Neural cell (in vitro differentiated cells): ENCODE results near the gene HLA-DPA1. TPM values are rescaled to one million over a fixed set of nuclear protein-coding genes. Genes with fewer than 3 reads are reported as not detected.

Source experiments
- H2AFZ ChIP-seq: fragments of 200-600, 300-800 bp; sonication (generic), shearing (Covaris generic); 2 replicates; pipeline ENCODE4 v1.6.0; 2014; ENCODE audit warnings: low read depth, mild to moderate bottlenecking, antibody characterized with exemption, low read length, moderate library complexity
- H3F3A ChIP-seq: fragments of 200-600 bp; shearing (Covaris generic); 2 replicates; pipeline ENCODE4 v1.6.1; 2016; ENCODE audit warnings: mild to moderate bottlenecking, moderate library complexity, mixed read lengths, antibody characterized with exemption, low read length; ENCODE audit not compliant: insufficient read depth, poor library complexity, severe bottlenecking
- H3K27ac ChIP-seq: fragments of 200-600, 300-800 bp; sonication (generic), shearing (Covaris generic); 2 replicates; pipeline ENCODE4 v1.5.1; 2014; ENCODE audit warnings: mild to moderate bottlenecking, low read length, moderate library complexity
- H3K27me3 ChIP-seq: fragments of 300-800, 200-600 bp; sonication (generic), shearing (Covaris generic); 2 replicates; pipeline ENCODE4 v1.6.0; 2014; ENCODE audit warnings: mild to moderate bottlenecking, low read depth, low read length, moderate library complexity; ENCODE audit not compliant: insufficient read depth
- H3K36me3 ChIP-seq: fragments of 300-800, 200-600 bp; sonication (generic), shearing (Covaris generic); 2 replicates; pipeline ENCODE4 v1.5.1; 2014; ENCODE audit warnings: mild to moderate bottlenecking, antibody characterized with exemption, low read length, moderate library complexity; ENCODE audit not compliant: insufficient read depth
- H3K4me2 ChIP-seq: fragments of 300-800, 200-600 bp; sonication (generic), shearing (Covaris generic); 2 replicates; pipeline ENCODE4 v1.6.0; 2014; ENCODE audit warnings: mild to moderate bottlenecking, low read length
- H3K4me3 ChIP-seq: fragments of 300-800, 200-600 bp; sonication (generic), shearing (Covaris generic); 2 replicates; pipeline ENCODE4 v1.5.1; 2014; ENCODE audit warnings: mild to moderate bottlenecking, low read length, moderate library complexity
- H3K79me2 ChIP-seq: fragments of 200-600 bp; shearing (Covaris generic); replicated peaks from 2 replicates; pipeline ENCODE4 v1.6.0; 2014; ENCODE audit warnings: mild to moderate bottlenecking, low read length, moderate library complexity; ENCODE audit not compliant: insufficient read depth
- H3K9ac ChIP-seq: fragments of 300-800, 200-600 bp; sonication (generic), shearing (Covaris generic); 2 replicates; pipeline ENCODE4 v1.6.1; 2016; ENCODE audit warnings: mild to moderate bottlenecking, low read length, mixed read lengths
- H3K9me2 ChIP-seq: fragments of 200-600 bp; shearing (Covaris generic); 2 replicates; pipeline ENCODE4 v1.6.1; 2016; ENCODE audit warnings: mild to moderate bottlenecking, low read length, mixed read lengths; ENCODE audit not compliant: insufficient read depth
- H3K9me3 ChIP-seq: fragments of 200-600, 300-800 bp; sonication (generic), shearing (Covaris generic); 2 replicates; pipeline ENCODE4 v1.6.1; 2016; ENCODE audit warnings: mild to moderate bottlenecking, mixed run types, low read length, moderate library complexity, mixed read lengths
- H4K20me1 ChIP-seq: fragments of 200-600 bp; shearing (Covaris generic); 2 replicates; pipeline ENCODE4 v1.6.1; 2016; ENCODE audit warnings: mild to moderate bottlenecking, mixed run types; ENCODE audit not compliant: insufficient read depth
- CTCF ChIP-seq: fragments of 450-650 bp; IDR thresholded peaks from 2 replicates; pipeline ENCODE4 v1.5.1; 2014; ENCODE audit warnings: antibody characterized with exemption, mild to moderate bottlenecking, moderate library complexity; ENCODE audit not compliant: poor library complexity, severe bottlenecking
- EP300 ChIP-seq: fragments of 450-650 bp; conservative IDR thresholded peaks from 2 replicates; pipeline ENCODE4 v1.6.1; 2014; ENCODE audit warnings: antibody characterized with exemption, mild to moderate bottlenecking, moderate library complexity; ENCODE audit not compliant: poor library complexity, severe bottlenecking
- EZH2 ChIP-seq: fragments of 200-600, 300-800 bp; shearing (Covaris generic), sonication (generic); IDR thresholded peaks from 2 replicates; pipeline ENCODE4 v1.6.1; 2014; ENCODE audit warnings: antibody characterized with exemption, low read length, borderline replicate concordance, mild to moderate bottlenecking; ENCODE audit not compliant: insufficient read depth, poor library complexity, severe bottlenecking
- MXI1 ChIP-seq: fragments of 450-650 bp; conservative IDR thresholded peaks from 2 replicates; pipeline ENCODE4 v1.6.1; 2014; ENCODE audit warnings: antibody characterized with exemption, mild to moderate bottlenecking; ENCODE audit not compliant: poor library complexity, severe bottlenecking
- POLR2AphosphoS5 ChIP-seq: IDR thresholded peaks from 2 replicates; pipeline ENCODE4 v1.6.1; 2012
- RAD21 ChIP-seq: fragments of 450-650 bp; conservative IDR thresholded peaks from 2 replicates; pipeline ENCODE4 v1.6.1; 2014; ENCODE audit warnings: antibody characterized with exemption, mild to moderate bottlenecking, moderate library complexity
- REST ChIP-seq: IDR thresholded peaks from 2 replicates; pipeline ENCODE4 v1.6.1; 2012; ENCODE audit warnings: borderline replicate concordance
- SMC3 ChIP-seq: fragments of 450-650 bp; conservative IDR thresholded peaks from 2 replicates; pipeline ENCODE4 v1.6.1; 2014; ENCODE audit warnings: antibody characterized with exemption, mild to moderate bottlenecking, moderate library complexity; ENCODE audit not compliant: poor library complexity
- TAF1 ChIP-seq: IDR thresholded peaks from 2 replicates; pipeline ENCODE4 v1.6.1; 2012; ENCODE audit warnings: low read depth
- polyA plus RNA-seq: library from polyadenylated mRNA; depleted of rRNA; stranded (reverse); fragments of >200 nt; gene quantifications from 2 replicates; pipeline ENCODE4 v1.2.3, GENCODE V29; 2014

Gene HLA-DPA1
- polyA plus RNA-seq, 1 donor from 2014 or later: not detected

GRCh38 chr6:33082702-33083101 lies 9.3 kb upstream of the HLA-DPA1 start:
- Histone ChIP-seq H3K9ac (no peak overlapping the region), H3K79me2 (no peaks in the 10 kb centered on the region), H3K9me3 (no peaks in the 10 kb centered on the region), H3K4me3 (no peak overlapping the region), H3K36me3 (no peaks in the 10 kb centered on the region), H3K4me2 (no peak overlapping the region), H4K20me1 (no peaks in the 10 kb centered on the region), H3K9me2 (no peaks in the 10 kb centered on the region), H3F3A (no peaks in the 10 kb centered on the region), H3K27me3 (no peaks in the 10 kb centered on the region), H3K27ac (no peak overlapping the region), H2AFZ (no peak overlapping the region)
- TF ChIP-seq SMC3 (no peak), RAD21 (no peak), TAF1 (no peak), EZH2 (no peak), POLR2AphosphoS5 (no peak), REST (no peak), EP300 (no peak), CTCF (no peak), MXI1 (no peak)

- Histone ChIP-seq H3K79me2 (no peaks in the 10 kb centered on the region), H3K27ac (no peak overlapping the region)
Observed at GRCh38 chr6:33081098-33081824, 7.8 kb upstream of the HLA-DPA1 start.

More at GRCh38 chr6:33081098-33081824, 7.8 kb upstream of the HLA-DPA1 start:
- no peaks in the 10 kb centered on the region for H3K36me3 ChIP-seq
- no peaks in the 10 kb centered on the region for H3F3A ChIP-seq
- H3K9me2 ChIP-seq: no peaks in the 10 kb centered on the region
- H3K4me3 ChIP-seq: peak overlapping the region; percentile 57
- peak overlapping the region; percentile 20 for H3K9ac ChIP-seq
- TF ChIP-seq CTCF (no peak), REST (no peak), EP300 (no peak), TAF1 (no peak), SMC3 (no peak), EZH2 (no peak), MXI1 (no peak), RAD21 (no peak)
- H3K27me3 ChIP-seq: no peaks in the 10 kb centered on the region
- no peaks in the 10 kb centered on the region for H4K20me1 ChIP-seq
- H3K9me3 ChIP-seq: no peaks in the 10 kb centered on the region
- no peak overlapping the region for H3K4me2 ChIP-seq
- H2AFZ ChIP-seq: no peak overlapping the region
